SK-N-SH (cell line): ENCODE measurements around the gene TBL1X. TPM values are rescaled to one million over a fixed set of nuclear protein-coding genes. Genes with fewer than 3 reads are reported as not detected.

Experiments
- CTCF ChIA-PET: fragments of 300-600, 350-600 bp; formaldehyde crosslinking; extraction: SDS; loops from one replicate; lab custom pipeline; 2021; lab: Yijun Ruan, JAX
- POLR2A ChIA-PET: fragments of 350-600 bp; sonication (Branson Sonifier 250); formaldehyde crosslinking; extraction: SDS; loops from one replicate; lab custom pipeline; 2020; ENCODE audit warnings: antibody characterized with exemption, inconsistent platforms; lab: Yijun Ruan, JAX
- DNase-seq: peaks from one replicate; pipeline ENCODE4 v3.0.0; 2012
- H2AFZ ChIP-seq: fragments of 200-600 bp; sonication (generic); 2 replicates; pipeline ENCODE4 v1.8.1; 2016; ENCODE audit warnings: antibody characterized with exemption, mild to moderate bottlenecking, low read depth
- H3F3A ChIP-seq: fragments of 200-600 bp; sonication (generic); replicated peaks from 2 replicates; pipeline ENCODE3; 2016; ENCODE audit warnings: antibody characterized with exemption, mild to moderate bottlenecking; ENCODE audit not compliant: insufficient read depth
- H3K27ac ChIP-seq, 2 experiments: fragments of 200-500 bp in 1 of 2; fragments of 200-600 bp in 1 of 2; sonication (Bioruptor generic) in 1 of 2; sonication (generic), shearing (Covaris generic) in 1 of 2; 2 replicates each; pipeline versions ENCODE4 v1.5.1 to v1.6.1; 2014 to 2016; ENCODE audit warnings: low read depth in 2 of 2, inconsistent platforms in 1 of 2, low read length in 1 of 2, mild to moderate bottlenecking in 1 of 2, mixed read lengths in 1 of 2
- H3K27me3 ChIP-seq: fragments of 200-600 bp; sonication (generic), shearing (Covaris generic); 2 replicates; pipeline ENCODE4 v1.6.1; 2016; ENCODE audit warnings: mixed run types; ENCODE audit not compliant: insufficient read depth
- H3K36me3 ChIP-seq, 2 experiments: fragments of 200-500 bp in 1 of 2; fragments of 200-600 bp in 1 of 2; sonication (Bioruptor generic) in 1 of 2; sonication (generic) in 1 of 2; replicated peaks in 1 of 2; 2 replicates each; pipeline versions ENCODE3 to v1.5.1; 2014 to 2016; ENCODE audit warnings: low read length in 1 of 2, mild to moderate bottlenecking in 1 of 2; ENCODE audit not compliant: insufficient read depth in 2 of 2, control insufficient read depth in 1 of 2
- H3K4me1 ChIP-seq, 2 experiments: fragments of 200-500 bp in 1 of 2; fragments of 200-600 bp in 1 of 2; sonication (Bioruptor generic) in 1 of 2; sonication (generic), shearing (Covaris generic) in 1 of 2; 2 replicates each; pipeline versions ENCODE4 v1.5.1 to v1.6.1; 2014 to 2016; ENCODE audit warnings: low read depth in 1 of 2, low read length in 1 of 2, mixed run types in 1 of 2; ENCODE audit not compliant: insufficient read depth in 2 of 2, control insufficient read depth in 1 of 2
- H3K4me2 ChIP-seq: fragments of 200-600 bp; sonication (generic), shearing (Covaris generic); 2 replicates; pipeline ENCODE4 v1.6.1; 2017; ENCODE audit warnings: mixed run types
- H3K4me3 ChIP-seq, 2 experiments: fragments of 200-500 bp in 1 of 2; fragments of 200-600 bp in 1 of 2; sonication (Bioruptor generic) in 1 of 2; sonication (generic), shearing (Covaris generic) in 1 of 2; 2 replicates each; pipeline versions ENCODE4 v1.5.1 to v1.8.1; 2014 to 2016; ENCODE audit warnings: low read depth in 2 of 2, inconsistent platforms in 1 of 2, low read length in 1 of 2, mild to moderate bottlenecking in 1 of 2, mixed read lengths in 1 of 2, moderate library complexity in 1 of 2
- H3K79me2 ChIP-seq: fragments of 200-600 bp; sonication (generic); 2 replicates; pipeline ENCODE4 v1.8.1; 2017; ENCODE audit warnings: mild to moderate bottlenecking; ENCODE audit not compliant: insufficient read depth
- H3K9ac ChIP-seq: fragments of 200-600 bp; sonication (generic); 2 replicates; pipeline ENCODE4 v1.6.1; 2017; ENCODE audit warnings: mixed run types
- H3K9me2 ChIP-seq: fragments of 200-600 bp; sonication (generic); 2 replicates; pipeline ENCODE4 v1.6.1; 2017; ENCODE audit warnings: mixed run types
- H3K9me3 ChIP-seq: fragments of 200-600 bp; sonication (generic); 2 replicates; pipeline ENCODE4 v1.6.1; 2017; ENCODE audit warnings: mixed run types, mild to moderate bottlenecking, moderate library complexity
- H4K20me1 ChIP-seq: fragments of 200-600 bp; sonication (generic); 2 replicates; pipeline ENCODE4 v1.6.1; 2017; ENCODE audit warnings: mild to moderate bottlenecking, mixed run types; ENCODE audit not compliant: insufficient read depth
- CHD2 ChIP-seq: fragments of 150-350 bp; IDR thresholded peaks from 2 replicates; pipeline ENCODE4 v1.6.1; 2018; ENCODE audit warnings: low read length; ENCODE audit not compliant: partially characterized antibody
- CTCF ChIP-seq: fragments of 200-600 bp; sonication (generic); IDR thresholded peaks from 2 replicates; pipeline ENCODE4 v1.6.1; 2017; ENCODE audit warnings: antibody characterized with exemption, mild to moderate bottlenecking, moderate library complexity
- ELF1 ChIP-seq: IDR thresholded peaks from 2 replicates; pipeline ENCODE4 v1.4.0; 2012
- FOSL2 ChIP-seq: IDR thresholded peaks from 2 replicates; pipeline ENCODE4 v1.4.0; 2012; ENCODE audit warnings: low read depth, mild to moderate bottlenecking, moderate library complexity, borderline replicate concordance
- FOXJ3 ChIP-seq: sonication (generic); formaldehyde crosslinking; IDR thresholded peaks from 2 replicates; pipeline ENCODE4 v1.5.1; 2020; ENCODE audit warnings: mild to moderate bottlenecking, missing genetic modification reagents
- FOXM1 ChIP-seq: IDR thresholded peaks from 2 replicates; pipeline ENCODE4 v1.4.0; 2012; ENCODE audit warnings: low read depth, mild to moderate bottlenecking
- GABPA ChIP-seq: IDR thresholded peaks from 2 replicates; pipeline ENCODE4 v1.4.0; 2012; ENCODE audit warnings: low read depth, mild to moderate bottlenecking
- MEF2A ChIP-seq: IDR thresholded peaks from 2 replicates; pipeline ENCODE4 v1.4.0; 2012; ENCODE audit warnings: low read depth, borderline replicate concordance
- RAD21 ChIP-seq: IDR thresholded peaks from 2 replicates; pipeline ENCODE4 v1.6.1; 2012; ENCODE audit warnings: mild to moderate bottlenecking, low read length
- RCOR1 ChIP-seq: fragments of 150-350 bp; IDR thresholded peaks from 2 replicates; pipeline ENCODE4 v1.6.1; 2017; ENCODE audit warnings: antibody characterized with exemption, low read length
- REST ChIP-seq: IDR thresholded peaks from 2 replicates; pipeline ENCODE4 v1.6.1; 2012; ENCODE audit warnings: mild to moderate bottlenecking, low read depth, low read length, moderate library complexity
- RFX5 ChIP-seq: IDR thresholded peaks from 2 replicates; pipeline ENCODE4 v1.6.1; 2012; ENCODE audit warnings: mild to moderate bottlenecking, improper control_type of control experiment, low read length
- SIN3A ChIP-seq: IDR thresholded peaks from 2 replicates; pipeline ENCODE4 v1.6.1; 2012; ENCODE audit warnings: low read depth, mild to moderate bottlenecking, low read length, moderate library complexity, borderline replicate concordance
- TCF12 ChIP-seq: IDR thresholded peaks from 2 replicates; pipeline ENCODE4 v1.4.0; 2012
- USF1 ChIP-seq: IDR thresholded peaks from 2 replicates; pipeline ENCODE4 v1.4.0; 2012; ENCODE audit warnings: low read depth, borderline replicate concordance
- ZBTB33 ChIP-seq: IDR thresholded peaks from 2 replicates; pipeline ENCODE4 v1.4.0; 2012; ENCODE audit warnings: low read depth, borderline replicate concordance
- WGBS: methylation state at CpG from one replicate; pipeline ENCODE4 v1.1.6; 2017; ENCODE audit warnings: low lambda C conversion rate; 5-methylcytosine and 5-hydroxymethylcytosine counted together
- polyA plus RNA-seq, 3 experiments: library from polyadenylated mRNA; depleted of rRNA; stranded (reverse); fragments of >200 nt; gene quantifications; 2 replicates each; pipeline ENCODE4 v1.2.3, GENCODE V29; 2012

The TBL1X gene
- polyA plus RNA-seq, 1 of the 3 experiments (the other 2 are of a cell fraction), result 10.6 TPM

GRCh38 chrX:9501362-9501761 lies 36.5 kb downstream of the TBL1X start (continued):
- TF ChIP-seq FOXJ3 (CRISPR knock-in tag) (no peak), FOXM1 (no peak), CHD2 (no peak)

GRCh38 chrX:9503261-9503660 lies 38.4 kb downstream of the TBL1X start:
- Histone ChIP-seq H3K9me2 (no peaks in the 10 kb centered on the region), H3K27me3 (no peaks in the 10 kb centered on the region), H3F3A (no peaks in the 10 kb centered on the region), H3K79me2 (peaks cover 8% of the 10 kb centered on the region), H3K4me3 (no peak overlapping the region), H3K4me1 (no peaks in the 10 kb centered on the region; a peak in 1 of 4 replicates), H3K4me2 (no peak overlapping the region), H3K27ac (no peak overlapping the region), H2AFZ (no peak overlapping the region), H4K20me1 (no peaks in the 10 kb centered on the region), H3K9ac (no peak overlapping the region), H3K36me3 (peaks cover 3 to 18% of the 10 kb centered on the region in 2 experiments), H3K9me3 (no peaks in the 10 kb centered on the region)
- DNase-seq, result no peak
- ChIA-PET POLR2A (no interaction called here), CTCF (no interaction called here)
- 66% methylated on average over 3 of the region's 8 CpGs for WGBS
- no peak for TF ChIP-seq FOSL2
- TF ChIP-seq TCF12, result no peak
- TF ChIP-seq SIN3A, result no peak
- TF ChIP-seq ZBTB33, result no peak
- TF ChIP-seq GABPA, result no peak
- TF ChIP-seq CTCF, result no peak
- no peak for TF ChIP-seq RAD21
- TF ChIP-seq CHD2, result no peak
- no peak for TF ChIP-seq RCOR1
- no peak for TF ChIP-seq ELF1

GRCh38 chrX:9510366-9510765 lies 45.5 kb downstream of the TBL1X start:
- Histone ChIP-seq H3K4me3 (no peak overlapping the region), H3K27ac (no peak overlapping the region), H3K36me3 (no peaks in the 10 kb centered on the region), H3K9me2 (no peaks in the 10 kb centered on the region), H2AFZ (no peak overlapping the region), H3K79me2 (no peaks in the 10 kb centered on the region), H3K9ac (no peak overlapping the region), H3F3A (no peaks in the 10 kb centered on the region), H3K4me2 (no peak overlapping the region), H3K27me3 (no peaks in the 10 kb centered on the region), H3K9me3 (no peaks in the 10 kb centered on the region), H4K20me1 (no peaks in the 10 kb centered on the region), H3K4me1 (no peaks in the 10 kb centered on the region)
- ChIA-PET POLR2A (no interaction called here), CTCF (no interaction called here)
- DNase-seq, result no peak
- no CpG with 5 or more reads among the region's 2 CpGs for WGBS
- TF ChIP-seq ZBTB33, result no peak
- no peak for TF ChIP-seq SIN3A
- no peak for TF ChIP-seq USF1
- no peak for TF ChIP-seq TCF12
- no peak for TF ChIP-seq RFX5
- no peak for TF ChIP-seq MEF2A
- TF ChIP-seq REST, result no peak
